Ishikawa (cell line): ENCODE data around the gene ZFAND2B.
A peak's percentile ranks its signal among the peaks of the same experiment; 100 is the strongest.

Experiments used
- CREB1 ChIP-seq: IDR thresholded peaks from 2 replicates; pipeline ENCODE4 v1.6.1; 2012; ENCODE audit warnings: low read depth
- EP300 ChIP-seq: IDR thresholded peaks from 2 replicates; pipeline ENCODE4 v1.6.1; 2012; ENCODE audit warnings: borderline replicate concordance
- MAX ChIP-seq: IDR thresholded peaks from 2 replicates; pipeline ENCODE4 v1.6.1; 2012
- NFIC ChIP-seq: IDR thresholded peaks from 2 replicates; pipeline ENCODE4 v1.6.1; 2012
- TAF1 ChIP-seq: IDR thresholded peaks from 2 replicates; pipeline ENCODE4 v1.6.1; 2012; ENCODE audit warnings: low read depth, mild to moderate bottlenecking
- TCF12 ChIP-seq: IDR thresholded peaks from 2 replicates; pipeline ENCODE4 v1.6.1; 2012; ENCODE audit warnings: low read depth
- ZBTB7A ChIP-seq: IDR thresholded peaks from 2 replicates; pipeline ENCODE4 v1.6.1; 2012; ENCODE audit warnings: low read depth
- TF ChIP-seq, protein P1 (sequence below): IDR thresholded peaks from 2 replicates; pipeline ENCODE4 v1.6.1; 2012; ENCODE audit warnings: low read depth, mild to moderate bottlenecking
- TF ChIP-seq, protein P2 (sequence below): IDR thresholded peaks from 2 replicates; pipeline ENCODE4 v1.6.1; 2012

- TF ChIP-seq, protein P1, sequence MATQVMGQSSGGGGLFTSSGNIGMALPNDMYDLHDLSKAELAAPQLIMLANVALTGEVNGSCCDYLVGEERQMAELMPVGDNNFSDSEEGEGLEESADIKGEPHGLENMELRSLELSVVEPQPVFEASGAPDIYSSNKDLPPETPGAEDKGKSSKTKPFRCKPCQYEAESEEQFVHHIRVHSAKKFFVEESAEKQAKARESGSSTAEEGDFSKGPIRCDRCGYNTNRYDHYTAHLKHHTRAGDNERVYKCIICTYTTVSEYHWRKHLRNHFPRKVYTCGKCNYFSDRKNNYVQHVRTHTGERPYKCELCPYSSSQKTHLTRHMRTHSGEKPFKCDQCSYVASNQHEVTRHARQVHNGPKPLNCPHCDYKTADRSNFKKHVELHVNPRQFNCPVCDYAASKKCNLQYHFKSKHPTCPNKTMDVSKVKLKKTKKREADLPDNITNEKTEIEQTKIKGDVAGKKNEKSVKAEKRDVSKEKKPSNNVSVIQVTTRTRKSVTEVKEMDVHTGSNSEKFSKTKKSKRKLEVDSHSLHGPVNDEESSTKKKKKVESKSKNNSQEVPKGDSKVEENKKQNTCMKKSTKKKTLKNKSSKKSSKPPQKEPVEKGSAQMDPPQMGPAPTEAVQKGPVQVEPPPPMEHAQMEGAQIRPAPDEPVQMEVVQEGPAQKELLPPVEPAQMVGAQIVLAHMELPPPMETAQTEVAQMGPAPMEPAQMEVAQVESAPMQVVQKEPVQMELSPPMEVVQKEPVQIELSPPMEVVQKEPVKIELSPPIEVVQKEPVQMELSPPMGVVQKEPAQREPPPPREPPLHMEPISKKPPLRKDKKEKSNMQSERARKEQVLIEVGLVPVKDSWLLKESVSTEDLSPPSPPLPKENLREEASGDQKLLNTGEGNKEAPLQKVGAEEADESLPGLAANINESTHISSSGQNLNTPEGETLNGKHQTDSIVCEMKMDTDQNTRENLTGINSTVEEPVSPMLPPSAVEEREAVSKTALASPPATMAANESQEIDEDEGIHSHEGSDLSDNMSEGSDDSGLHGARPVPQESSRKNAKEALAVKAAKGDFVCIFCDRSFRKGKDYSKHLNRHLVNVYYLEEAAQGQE, result no peak
- TF ChIP-seq TCF12, result peak; percentile 50; the same call in 1 of the 2 replicates
- TF ChIP-seq, protein P2, sequence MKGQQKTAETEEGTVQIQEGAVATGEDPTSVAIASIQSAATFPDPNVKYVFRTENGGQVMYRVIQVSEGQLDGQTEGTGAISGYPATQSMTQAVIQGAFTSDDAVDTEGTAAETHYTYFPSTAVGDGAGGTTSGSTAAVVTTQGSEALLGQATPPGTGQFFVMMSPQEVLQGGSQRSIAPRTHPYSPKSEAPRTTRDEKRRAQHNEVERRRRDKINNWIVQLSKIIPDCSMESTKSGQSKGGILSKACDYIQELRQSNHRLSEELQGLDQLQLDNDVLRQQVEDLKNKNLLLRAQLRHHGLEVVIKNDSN, result peak; percentile 98
- TF ChIP-seq NFIC, result no peak
- peak; percentile 69 for TF ChIP-seq MAX
- peak; percentile 71 for TF ChIP-seq TAF1
- TF ChIP-seq CREB1, result 0 out of 2 replicates have a peak, but pooled peaks have one; percentile 19
- TF ChIP-seq EP300, result no peak
- TF ChIP-seq ZBTB7A, result no peak; the same call in 1 of the 2 replicates
Observed at GRCh38 chr2:219177552-219178376, 28.8 kb upstream of the ZFAND2B start, which contains the start of gene RETREG2.
